GM19438 (cell line): Measurements from ENCODE around the gene TAF4.

Experiments used
- ATAC-seq: cut with Tn5 transposase; IDR thresholded peaks from one replicate; pipeline ENCODE4 v1.9.1; 2021; ENCODE audit warnings: low read depth; ENCODE audit not compliant: unreplicated experiment

The TAF4 gene

GRCh38 chr20:62025832-62026563, 39.7 kb downstream of the TAF4 start:
- no peak for ATAC-seq

- no peak for ATAC-seq
Measured at GRCh38 chr20:62025394-62025793, 40.3 kb downstream of the TAF4 start.

- ATAC-seq: no peak
Measured at GRCh38 chr20:62023935-62024334, 41.7 kb downstream of the TAF4 start.

GRCh38 chr20:62022575-62023139, 43.0 kb downstream of the TAF4 start:
- no peak for ATAC-seq

GRCh38 chr20:62021793-62022385, 43.8 kb downstream of the TAF4 start:
- no peak for ATAC-seq

- no peak for ATAC-seq
Measured at GRCh38 chr20:62020935-62021701, 44.6 kb downstream of the TAF4 start.

- ATAC-seq: no peak
Measured at GRCh38 chr20:62019881-62020492, 45.7 kb downstream of the TAF4 start.

GRCh38 chr20:62019144-62019805, 46.4 kb downstream of the TAF4 start:
- no peak for ATAC-seq

GRCh38 chr20:62018437-62019143, 47.1 kb downstream of the TAF4 start:
- ATAC-seq: no peak

GRCh38 chr20:62015540-62016288, 50.0 kb downstream of the TAF4 start:
- no peak for ATAC-seq

- no peak for ATAC-seq
Measured at GRCh38 chr20:62014889-62015537, 50.7 kb downstream of the TAF4 start.

GRCh38 chr20:62014488-62014775, 51.2 kb downstream of the TAF4 start:
- no peak for ATAC-seq

- ATAC-seq: no peak
Measured at GRCh38 chr20:62012631-62013030, 53.0 kb downstream of the TAF4 start.

- ATAC-seq: no peak
Measured at GRCh38 chr20:62011938-62012534, 53.6 kb downstream of the TAF4 start.

GRCh38 chr20:62011403-62011790, 54.3 kb downstream of the TAF4 start:
- ATAC-seq: no peak

- ATAC-seq: no peak
Measured at GRCh38 chr20:62010551-62011402, 54.9 kb downstream of the TAF4 start.

- ATAC-seq: no peak
Measured at GRCh38 chr20:62009869-62010445, 55.7 kb downstream of the TAF4 start.
